Ascending aorta (tissue), 2 donors: Measurements from ENCODE around the gene CHRNA4. TPM values are rescaled to one million over a fixed set of nuclear protein-coding genes. Genes with fewer than 3 reads are reported as not detected.
"Not testable (repeated sequence)": the region's sequence is repeated elsewhere in the genome, so short reads cannot be mapped to it uniquely, and the experiment has no call there.

ENCODE experiments used
- DNase-seq, 2 donors: peaks; one replicate each; pipeline ENCODE4 v3.0.0-alpha.2; 2019; ENCODE audit warnings: low spot score in 2 of 2
- H3K27ac ChIP-seq, 2 donors: fragments of 200-600 bp; sonication (generic); one replicate each; pipeline ENCODE4 v1.5.1; 2016 to 2017; ENCODE audit warnings: mild to moderate bottlenecking in 1 of 2
- H3K27me3 ChIP-seq: fragments of 200-600 bp; sonication (generic); one replicate; pipeline ENCODE4 v1.5.1; 2017
- H3K36me3 ChIP-seq, 2 donors: fragments of 200-600 bp; sonication (generic); one replicate each; pipeline ENCODE4 v1.5.1; 2016
- H3K4me1 ChIP-seq, 2 donors: fragments of 200-600 bp; sonication (generic); one replicate each; pipeline ENCODE4 v1.5.1; 2016 to 2017; ENCODE audit warnings: mild to moderate bottlenecking in 1 of 2
- H3K4me3 ChIP-seq, 2 donors: fragments of 200-600 bp; sonication (generic); one replicate each; pipeline ENCODE4 v1.5.1; 2016 to 2017; ENCODE audit warnings: mild to moderate bottlenecking in 1 of 2
- H3K9me3 ChIP-seq, 2 donors: fragments of 200-600 bp; sonication (generic); one replicate each; pipeline ENCODE4 v1.5.1; 2016
- intact Hi-C: fragments of 100-400 bp; cut with DNase I; formaldehyde crosslinking; loops from one replicate; pipeline ENCODE4 v1.15.1; 2023
- total RNA-seq: library from RNA; depleted of rRNA; stranded (reverse); fragments of >200 nt; gene quantifications from one replicate; pipeline ENCODE4 v1.1.0, GENCODE V29; 2016
- TF ChIP-seq, protein P1 (sequence below), 3 experiments: fragments of 200-600 bp in 2 of 3; fragments of 450-650 bp in 1 of 3; sonication (generic) in 2 of 3; IDR thresholded peaks; one replicate each; pipeline ENCODE4 v1.5.1; 2016 to 2019; ENCODE audit warnings: antibody characterized with exemption in 3 of 3, mild to moderate bottlenecking in 1 of 3, moderate library complexity in 1 of 3

Gene CHRNA4
- total RNA-seq, 1 donor from 2014 or later = not detected

GRCh38 chr20:63337786-63338420 is 23.2 kb downstream of the CHRNA4 start:
- Histone ChIP-seq H3K27ac (no peak overlapping the region), H3K36me3 (no peaks in the 10 kb centered on the region), H3K9me3 (no peaks in the 10 kb centered on the region), H3K27me3 (no peaks in the 10 kb centered on the region), H3K4me1 (no peaks in the 10 kb centered on the region), H3K4me3 (no peak overlapping the region)
- TF ChIP-seq, protein P1, sequence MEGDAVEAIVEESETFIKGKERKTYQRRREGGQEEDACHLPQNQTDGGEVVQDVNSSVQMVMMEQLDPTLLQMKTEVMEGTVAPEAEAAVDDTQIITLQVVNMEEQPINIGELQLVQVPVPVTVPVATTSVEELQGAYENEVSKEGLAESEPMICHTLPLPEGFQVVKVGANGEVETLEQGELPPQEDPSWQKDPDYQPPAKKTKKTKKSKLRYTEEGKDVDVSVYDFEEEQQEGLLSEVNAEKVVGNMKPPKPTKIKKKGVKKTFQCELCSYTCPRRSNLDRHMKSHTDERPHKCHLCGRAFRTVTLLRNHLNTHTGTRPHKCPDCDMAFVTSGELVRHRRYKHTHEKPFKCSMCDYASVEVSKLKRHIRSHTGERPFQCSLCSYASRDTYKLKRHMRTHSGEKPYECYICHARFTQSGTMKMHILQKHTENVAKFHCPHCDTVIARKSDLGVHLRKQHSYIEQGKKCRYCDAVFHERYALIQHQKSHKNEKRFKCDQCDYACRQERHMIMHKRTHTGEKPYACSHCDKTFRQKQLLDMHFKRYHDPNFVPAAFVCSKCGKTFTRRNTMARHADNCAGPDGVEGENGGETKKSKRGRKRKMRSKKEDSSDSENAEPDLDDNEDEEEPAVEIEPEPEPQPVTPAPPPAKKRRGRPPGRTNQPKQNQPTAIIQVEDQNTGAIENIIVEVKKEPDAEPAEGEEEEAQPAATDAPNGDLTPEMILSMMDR (IDR thresholded peaks at IDR 0.05) = no peak
- DNase-seq = no peak
- intact Hi-C loops = no loop called here

DNA sequence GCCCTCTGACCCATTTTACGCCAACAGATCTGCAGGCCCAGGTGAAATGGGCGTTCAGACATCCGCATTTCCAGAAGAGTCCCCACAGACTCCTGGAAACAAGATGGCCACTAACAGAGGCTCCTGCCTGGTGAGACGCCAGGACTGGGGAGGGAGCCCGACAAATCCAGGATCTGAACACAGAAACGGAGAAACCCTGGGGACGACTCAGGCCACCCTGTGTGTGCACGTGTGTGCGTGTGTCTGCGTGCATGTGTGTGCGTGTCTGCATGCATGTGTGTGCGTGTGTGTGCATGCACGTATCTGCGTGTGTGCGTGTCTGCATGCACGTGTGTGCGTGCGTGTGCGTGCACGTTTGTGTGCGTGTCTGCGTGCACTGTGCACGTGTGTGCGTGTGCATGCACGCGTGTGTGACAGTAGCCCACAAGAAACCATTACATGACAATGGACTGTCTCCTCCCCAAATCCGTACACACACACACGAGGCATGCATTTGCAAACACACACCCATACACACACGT is 24.9 kb downstream of the CHRNA4 start:
- Histone ChIP-seq H3K36me3 (no peaks in the 10 kb centered on the region), H3K27me3 (no peaks in the 10 kb centered on the region), H3K4me3 (no peak overlapping the region), H3K4me1 (no peaks in the 10 kb centered on the region), H3K27ac (no peak overlapping the region), H3K9me3 (no peaks in the 10 kb centered on the region)
- no peak for DNase-seq
- intact Hi-C loops = no loop called here
- TF ChIP-seq, protein P1 (IDR thresholded peaks at IDR 0.05) = no peak

GRCh38 chr20:63335711-63336110 is 25.4 kb downstream of the CHRNA4 start:
- H3K36me3 ChIP-seq = no peaks in the 10 kb centered on the region
- DNase-seq = no peak
- no peaks in the 10 kb centered on the region for H3K27me3 ChIP-seq
- no peak overlapping the region for H3K27ac ChIP-seq
- H3K9me3 ChIP-seq = no peaks in the 10 kb centered on the region
- H3K4me1 ChIP-seq = no peaks in the 10 kb centered on the region
- intact Hi-C loops = no loop called here
- no peak overlapping the region for H3K4me3 ChIP-seq
- TF ChIP-seq, protein P1 (IDR thresholded peaks at IDR 0.05) = no peak

DNA sequence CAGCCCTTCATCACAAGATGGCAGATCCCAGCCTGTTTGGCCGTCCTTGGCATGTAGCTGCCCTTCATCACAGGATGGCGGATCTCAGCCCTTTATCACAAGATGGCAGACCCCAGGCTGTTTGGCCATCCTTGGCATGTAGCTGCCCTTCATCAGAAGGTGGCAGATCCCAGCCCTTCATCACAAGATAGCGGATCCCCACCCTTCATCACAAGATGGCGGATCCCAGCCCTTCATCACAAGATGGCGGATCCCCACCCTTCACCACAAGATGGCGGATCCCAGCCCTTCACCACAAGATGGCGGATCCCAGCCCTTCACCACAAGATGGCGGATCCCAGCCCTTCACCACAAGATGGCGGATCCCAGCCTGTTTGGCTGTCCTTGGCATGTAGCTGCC is 26.1 kb downstream of the CHRNA4 start:
- H3K4me1 ChIP-seq, intact Hi-C loops, H3K36me3 ChIP-seq, H3K27me3 ChIP-seq, H3K9me3 ChIP-seq, DNase-seq, H3K27ac ChIP-seq, H3K4me3 ChIP-seq: not testable (repeated sequence)

DNA sequence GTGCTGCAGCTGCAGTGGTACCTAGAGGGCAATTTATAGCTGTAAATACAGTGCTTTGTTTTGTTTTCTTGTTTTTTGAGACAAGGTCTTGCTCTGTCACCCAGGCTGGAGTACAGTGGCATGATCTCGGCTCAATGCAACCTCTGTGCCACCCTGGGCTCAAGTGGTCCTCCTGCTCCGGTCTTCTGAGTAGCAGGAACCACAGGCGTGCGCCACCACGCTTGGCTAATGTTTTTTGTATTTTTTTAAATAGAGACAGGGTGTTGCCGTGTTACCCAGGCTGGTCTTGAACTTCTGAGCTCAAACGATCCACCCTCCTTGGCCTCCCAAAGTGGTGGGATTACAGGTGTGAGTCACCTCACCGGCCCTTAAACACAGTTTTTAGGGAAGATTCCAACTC is 26.8 kb downstream of the CHRNA4 start:
- H3K4me3 ChIP-seq = no peak overlapping the region
- no peaks in the 10 kb centered on the region for H3K36me3 ChIP-seq
- H3K9me3 ChIP-seq = no peaks in the 10 kb centered on the region
- intact Hi-C loops = no loop called here
- H3K27ac ChIP-seq = no peak overlapping the region
- TF ChIP-seq, protein P1 (IDR thresholded peaks at IDR 0.05) = no peak
- no peaks in the 10 kb centered on the region for H3K27me3 ChIP-seq
- no peaks in the 10 kb centered on the region for H3K4me1 ChIP-seq
- no peak for DNase-seq

GRCh38 chr20:63333241-63333836 is 27.8 kb downstream of the CHRNA4 start:
- Histone ChIP-seq H3K4me3 (no peak overlapping the region), H3K9me3 (no peaks in the 10 kb centered on the region), H3K27me3 (no peaks in the 10 kb centered on the region), H3K4me1 (no peaks in the 10 kb centered on the region), H3K27ac (no peak overlapping the region), H3K36me3 (no peaks in the 10 kb centered on the region)
- TF ChIP-seq, protein P1 (IDR thresholded peaks at IDR 0.05) = no peak
- intact Hi-C loops = no loop called here
- DNase-seq = no peak
